Measurements from ENCODE around the gene PITX3.

The PITX3 gene

GRCh38 chr10:102230264-102230860 is 10.9 kb downstream of the PITX3 start:
- CTCF ChIA-PET, result interaction anchor here (0.6 to 17.7 kb wide), 65 partner anchors 9 to 1454 kb away, joined by 3 to 942 read pairs (median 5); partner anchors contain the start of genes CUEDC2, FBXL15, GBF1 and NFKB2
- no peak for TF ChIP-seq CTCF (IDR thresholded peaks at IDR 0.05; ENCODE audit: insufficient read depth, low read length, missing control alignments)
- POLR2A ChIA-PET, result interaction anchor here (0.7 to 1.3 kb wide), 5 partner anchors 11 to 171 kb away, joined by 3 read pairs; partner anchors contain the start of genes GBF1, NFKB2 and PITX3
- H3K4me3 ChIP-seq (ENCODE audit: low read depth, low read length), result peak overlapping the region; percentile 49
- no peak for DNase-seq (ENCODE audit: low read depth, low spot score)

DNA sequence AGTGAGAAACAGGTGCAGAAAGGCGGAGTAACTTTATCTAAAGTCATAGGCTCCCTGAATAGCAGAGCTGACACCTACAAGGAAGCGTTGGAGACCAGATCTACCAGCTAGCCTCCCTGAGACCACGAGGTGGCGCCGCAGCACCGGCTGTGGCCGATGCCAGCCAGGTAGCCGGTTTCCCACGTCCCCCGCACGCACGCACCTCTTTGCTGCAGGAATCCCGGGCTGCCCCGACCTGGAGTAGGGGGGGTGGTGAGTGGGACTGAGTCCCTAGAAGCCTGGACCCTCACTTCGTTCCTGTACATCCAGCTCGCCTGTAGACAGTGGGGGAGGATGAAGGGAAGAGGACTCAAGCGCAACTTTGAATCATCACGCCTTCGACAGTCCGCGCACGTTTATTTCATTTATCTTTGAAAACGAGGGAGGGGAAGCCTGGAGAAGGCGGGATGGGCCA is 11.5 kb downstream of the PITX3 start:
- H3K4me3 ChIP-seq (ENCODE audit: low read depth, low read length), result peak overlapping the region; percentile 49
- DNase-seq (ENCODE audit: low read depth, low spot score), result no peak
- POLR2A ChIA-PET, result interaction anchor here (0.7 to 1.3 kb wide), 6 partner anchors 11 to 197 kb away, joined by 3 read pairs; partner anchors contain the start of genes GBF1, NFKB2 and PITX3

GRCh38 chr10:102227050-102227449 is 14.3 kb downstream of the PITX3 start:
- no peak for DNase-seq (ENCODE audit: low read depth, low spot score)
- ChIA-PET POLR2A (interaction anchor here (1.3 kb wide), 1 partner anchor 18 kb away, joined by 4 read pairs; the partner anchor contains the start of gene GBF1), CTCF (interaction anchor here (0.8 to 17.7 kb wide), 15 partner anchors 8 to 357 kb away, joined by 3 to 942 read pairs (median 5); partner anchors contain the start of genes FBXL15, NFKB2, PITX3 and PPRC1)
- no peak for TF ChIP-seq CTCF (IDR thresholded peaks at IDR 0.05; ENCODE audit: insufficient read depth, low read length, missing control alignments)
- H3K4me3 ChIP-seq (ENCODE audit: low read depth, low read length), result no peak overlapping the region

More for the DNA sequence above, 11.5 kb downstream of the PITX3 start:
- CTCF ChIA-PET, result interaction anchor here (0.6 to 17.7 kb wide), 71 partner anchors 9 to 354 kb away, joined by 3 to 942 read pairs (median 5); partner anchors contain the start of genes CUEDC2, FBXL15, GBF1 and NFKB2
- peak; percentile 98 for TF ChIP-seq CTCF (IDR thresholded peaks at IDR 0.05; ENCODE audit: insufficient read depth, low read length, missing control alignments)

- POLR2A ChIA-PET, result interaction anchor here (1.3 kb wide), 1 partner anchor 19 kb away, joined by 4 read pairs; the partner anchor contains the start of gene GBF1
- CTCF ChIA-PET, result interaction anchor here (0.7 to 17.7 kb wide), 16 partner anchors 9 to 357 kb away, joined by 3 to 942 read pairs (median 4); partner anchors contain the start of genes FBXL15, NFKB2, PITX3 and PPRC1
- peak overlapping the region; percentile 45 for H3K4me3 ChIP-seq (ENCODE audit: low read depth, low read length)
- TF ChIP-seq CTCF (IDR thresholded peaks at IDR 0.05; ENCODE audit: insufficient read depth, low read length, missing control alignments), result no peak
- DNase-seq (ENCODE audit: low read depth, low spot score), result no peak
These were observed 14.8 kb downstream of the PITX3 start for GRCh38 chr10:102226542-102226870.

DNA sequence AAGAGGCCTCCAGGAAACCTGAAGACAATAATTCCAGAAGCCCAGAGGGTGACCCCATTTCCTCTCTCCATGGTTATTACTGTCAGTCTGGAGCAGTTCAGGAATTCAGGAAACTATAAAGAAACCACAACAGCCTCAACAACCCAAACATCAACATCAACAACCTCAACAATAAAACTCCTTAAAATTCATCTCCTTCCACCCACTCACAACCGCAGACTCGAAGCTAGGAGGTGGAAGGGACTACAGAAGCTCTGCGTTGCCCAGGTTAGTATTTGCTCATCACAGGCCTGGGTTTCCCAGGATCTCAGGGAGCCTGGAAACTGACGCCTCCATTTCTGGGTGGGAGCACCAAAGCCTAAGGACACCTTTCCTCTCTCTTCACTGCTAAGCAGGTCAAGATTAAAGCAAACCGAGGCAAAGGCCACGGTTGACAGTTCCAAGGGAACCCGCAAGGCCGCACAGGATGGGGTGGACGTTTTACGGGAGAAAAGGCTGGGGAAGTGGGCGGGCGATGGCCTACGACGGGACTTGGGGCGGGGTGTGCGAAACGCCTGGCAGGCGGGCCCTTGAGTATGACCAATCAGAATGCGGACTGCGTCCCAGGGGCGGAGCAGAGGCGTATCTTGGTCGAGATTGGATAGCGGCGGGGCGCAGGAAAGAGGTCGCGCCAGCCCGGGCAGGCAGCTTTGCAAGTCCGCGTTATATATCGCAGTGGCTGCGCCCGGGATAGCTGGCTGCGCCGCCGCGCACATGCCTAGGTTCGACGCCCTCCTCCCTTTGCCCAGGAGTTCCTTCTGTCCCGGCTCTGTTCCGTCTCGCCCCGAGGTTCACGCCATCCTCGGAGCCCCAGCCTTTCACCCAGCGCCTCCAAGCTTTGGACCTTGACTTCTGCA is 15.4 kb downstream of the PITX3 start, which contains the start of gene ELOVL3:
TSS of gene ELOVL3 (plus strand) at position 654 of the 896 bp plus-strand sequence. CDS start 250 bp downstream, outside the sequence.
- ChIA-PET CTCF (interaction anchor here (0.7 to 17.7 kb wide), 13 partner anchors 10 to 358 kb away, joined by 3 to 942 read pairs (median 6); partner anchors contain the start of genes FBXL15, NFKB2 and PITX3), POLR2A (no interaction called here)
- TF ChIP-seq CTCF (IDR thresholded peaks at IDR 0.05; ENCODE audit: insufficient read depth, low read length, missing control alignments), result no peak
- DNase-seq (ENCODE audit: low read depth, low spot score), result peak; percentile 56
- peak within 1 kb of the TSS; percentile 45 for H3K4me3 ChIP-seq (ENCODE audit: low read depth, low read length)
